Measurements from ENCODE around the gene IL17RD. TPM values are rescaled to one million over a fixed set of nuclear protein-coding genes. Genes with fewer than 3 reads are reported as not detected.

Gene IL17RD
- total and polyA plus RNA-seq, 10 of the 15 experiments (the other 5 are each of a cell fraction or from before 2014, with no cell fraction given) = 0.01 to 0.08 (median 0.04) TPM; not detected in 3

- H3K36me3 ChIP-seq (ENCODE audit: control insufficient read depth in 2 of 2, insufficient read depth in 2 of 2, low read length in 1 of 2) = no peaks in the 10 kb centered on the region
- CTCF ChIA-PET = interaction anchor here (1.0 kb wide), 1 partner anchor 21 kb away, joined by 3 read pairs; no protein-coding TSS in a partner anchor
- no peak overlapping the region for H3K4me3 ChIP-seq
- FAIRE-seq (no peak), ATAC-seq (no peak), DNase-seq (ENCODE audit: low read depth, low spot score) (no peak)
- H3K79me2 ChIP-seq (ENCODE audit: control insufficient read depth, insufficient read depth, low read length) = no peaks in the 10 kb centered on the region
- peaks cover 0 to 2% of the 10 kb centered on the region in 2 experiments; a peak in 3 of 4 replicates for H3K27me3 ChIP-seq (replicated peaks in 1 of 2; ENCODE audit: control insufficient read depth in 2 of 2, insufficient read depth in 2 of 2, low read length in 1 of 2)
- intact Hi-C loops (cut with micrococcal nuclease; ENCODE audit: unreplicated experiment) (no loop called here), in situ Hi-C loops (cut with MboI) (no loop called here)
- H4K20me1 ChIP-seq (ENCODE audit: control insufficient read depth, insufficient read depth) = no peaks in the 10 kb centered on the region
- H2AFZ ChIP-seq (ENCODE audit: control insufficient read depth, low read depth, low read length) = no peak overlapping the region
- no peaks in the 10 kb centered on the region for H3K4me1 ChIP-seq (ENCODE audit: control insufficient read depth, insufficient read depth, low read length)
- no peak overlapping the region for H3K9ac ChIP-seq (ENCODE audit: control insufficient read depth, insufficient read depth, low read length)
- H3K27ac ChIP-seq (ENCODE audit: control insufficient read depth, insufficient read depth) = no peak overlapping the region
- TF ChIP-seq RUNX3 (IDR thresholded peaks at IDR 0.05; ENCODE audit: low read length) (no peak), RFX5 (IDR thresholded peaks at IDR 0.05; ENCODE audit: low read depth, low read length) (no peak), ATF2 (IDR thresholded peaks at IDR 0.05; ENCODE audit: low read length) (no peak), RELA (IDR thresholded peaks at IDR 0.05; ENCODE audit: borderline replicate concordance, partially characterized antibody) (no peak)
- BruUV-seq (replicated peaks) = no TSS peak
- POLR2A ChIA-PET = no interaction called here
- no peak overlapping the region for H3K4me2 ChIP-seq (ENCODE audit: control insufficient read depth, insufficient read depth)
- no peaks in the 10 kb centered on the region for H3K9me3 ChIP-seq (replicated peaks; ENCODE audit: control insufficient read depth, insufficient read depth, low read length)
- SMC1A ChIA-PET (ENCODE audit: uncharacterized antibody, unreplicated experiment) = no interaction called here
- WGBS (ENCODE audit: insufficient coverage, insufficient replicate concordance, low lambda C conversion rate, missing lambda C conversion rate) = 42% methylated on average over 19 of the region's 19 CpGs
- RAD21 ChIA-PET (ENCODE audit: unreplicated experiment) = no interaction called here
These were observed 12.7 kb downstream of the IL17RD start for GRCh38 chr3:57152151-57153143.

- H3K4me3 ChIP-seq = no peak overlapping the region
- H2AFZ ChIP-seq (ENCODE audit: control insufficient read depth, low read depth, low read length) = no peak overlapping the region
- H3K4me2 ChIP-seq (ENCODE audit: control insufficient read depth, insufficient read depth) = no peak overlapping the region
- BruUV-seq (replicated peaks) = no TSS peak
- WGBS (ENCODE audit: insufficient coverage, insufficient replicate concordance, low lambda C conversion rate, missing lambda C conversion rate) = 52% methylated on average over 3 of the region's 3 CpGs
- TF ChIP-seq ZNF622 (IDR thresholded peaks at IDR 0.05) (no peak), JUNB (IDR thresholded peaks at IDR 0.05) (no peak), BCL3 (IDR thresholded peaks at IDR 0.05; ENCODE audit: borderline replicate concordance, insufficient read depth, low read depth, low read length, poor library complexity, severe bottlenecking) (no peak), SKIL (IDR thresholded peaks at IDR 0.05; ENCODE audit: low read depth, poor library complexity, severe bottlenecking) (no peak), EED (IDR thresholded peaks at IDR 0.05; ENCODE audit: low read depth) (no peak)
- H3K36me3 ChIP-seq (ENCODE audit: control insufficient read depth in 2 of 2, insufficient read depth in 2 of 2, low read length in 1 of 2) = no peaks in the 10 kb centered on the region
- H3K9me3 ChIP-seq (replicated peaks; ENCODE audit: control insufficient read depth, insufficient read depth, low read length) = no peaks in the 10 kb centered on the region
- H4K20me1 ChIP-seq (ENCODE audit: control insufficient read depth, insufficient read depth) = no peaks in the 10 kb centered on the region
- FAIRE-seq = no peak
- ChIA-PET RAD21 (ENCODE audit: unreplicated experiment) (no interaction called here), CTCF (interaction anchor here (1.0 kb wide), 1 partner anchor 20 kb away, joined by 3 read pairs; no protein-coding TSS in a partner anchor), POLR2A (no interaction called here), SMC1A (ENCODE audit: uncharacterized antibody, unreplicated experiment) (no interaction called here)
- peaks cover 0 to 2% of the 10 kb centered on the region in 2 experiments; a peak in 2 of 4 replicates for H3K27me3 ChIP-seq (replicated peaks in 1 of 2; ENCODE audit: control insufficient read depth in 2 of 2, insufficient read depth in 2 of 2, low read length in 1 of 2)
- intact Hi-C loops (cut with micrococcal nuclease; ENCODE audit: unreplicated experiment) = no loop called here
- no peaks in the 10 kb centered on the region for H3K4me1 ChIP-seq (ENCODE audit: control insufficient read depth, insufficient read depth, low read length)
- H3K27ac ChIP-seq (ENCODE audit: control insufficient read depth, insufficient read depth) = no peak overlapping the region
- DNase-seq (ENCODE audit: low read depth, low spot score) = no peak
- no peak for ATAC-seq
- in situ Hi-C loops (cut with MboI) = no loop called here
- no peaks in the 10 kb centered on the region for H3K79me2 ChIP-seq (ENCODE audit: control insufficient read depth, insufficient read depth, low read length)
- H3K9ac ChIP-seq (ENCODE audit: control insufficient read depth, insufficient read depth, low read length) = no peak overlapping the region
These were observed 13.4 kb downstream of the IL17RD start for GRCh38 chr3:57151749-57152148.

Data from GM12878 (cell line).